Vagina (tissue), 2 donors: Measurements from ENCODE around the gene IRF2BPL.

ENCODE experiments used
- CTCF ChIP-seq, 3 experiments: fragments of 450-650 bp in 2 of 3; fragments of 200-600 bp in 1 of 3; sonication (generic) in 1 of 3; IDR thresholded peaks; one replicate each; pipeline ENCODE4 v1.5.1; 2017 to 2019; ENCODE audit warnings: antibody characterized with exemption in 3 of 3, mild to moderate bottlenecking in 2 of 3, moderate library complexity in 2 of 3
- POLR2AphosphoS5 ChIP-seq, 2 donors: sonication (generic); formaldehyde crosslinking; IDR thresholded peaks; one replicate each; pipeline ENCODE4 v1.9.0; 2017; ENCODE audit warnings: antibody characterized with exemption in 2 of 2, mild to moderate bottlenecking in 2 of 2, low read depth in 1 of 2; ENCODE audit not compliant: insufficient read depth in 1 of 2

DNA sequence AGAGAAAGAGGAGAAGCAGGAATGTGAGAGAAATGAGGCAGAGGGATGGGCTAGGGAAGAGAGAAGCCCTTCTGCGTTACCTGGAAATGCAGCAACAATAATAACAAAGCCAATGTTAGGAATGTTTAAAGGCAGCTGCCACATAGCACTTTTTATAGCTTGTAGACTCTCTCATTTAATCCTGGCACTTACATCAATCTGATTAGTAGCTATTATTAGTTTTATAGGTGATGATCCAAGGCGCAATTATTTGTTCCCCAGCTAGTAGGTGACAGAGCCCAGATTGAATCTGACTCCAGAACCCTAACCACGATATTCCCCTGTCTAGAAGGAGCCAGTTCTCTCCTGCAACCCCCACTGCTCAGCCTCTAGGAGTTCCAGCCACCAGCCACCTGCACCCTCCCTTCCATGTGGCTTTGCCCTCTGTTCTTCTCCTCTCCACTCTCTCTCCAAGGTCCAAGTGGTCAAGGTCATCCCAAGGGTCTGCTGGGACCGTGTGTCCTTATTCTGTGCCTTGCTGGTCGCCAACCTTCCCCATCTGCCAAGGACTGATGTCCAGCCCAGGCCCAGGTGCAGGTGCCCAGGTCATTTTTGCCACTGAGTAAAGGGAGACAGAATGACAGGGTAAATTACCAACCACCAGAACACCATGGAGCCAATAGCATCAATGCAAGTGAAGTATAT, 40.2 kb upstream of the IRF2BPL start:
- TF ChIP-seq CTCF (IDR thresholded peaks at IDR 0.05) (no peak), POLR2AphosphoS5 (IDR thresholded peaks at IDR 0.05; ENCODE audit: insufficient read depth in 1 of 2, low read depth in 1 of 2) (no peak)
